Esophagus muscularis mucosa (tissue), 4 donors: Measurements from ENCODE around the gene MRPS23. TPM values are rescaled to one million over a fixed set of nuclear protein-coding genes. Genes with fewer than 3 reads are reported as not detected.
A peak's percentile ranks its signal among the peaks of the same experiment; 100 is the strongest.

Experiments
- DNase-seq: peaks from one replicate; pipeline ENCODE4 v3.0.0-alpha.2; 2017; ENCODE audit errors: extremely low spot score
- H3K27ac ChIP-seq, 4 donors: fragments of 200-600 bp; sonication (generic); replicated peaks in 1 of 4; 1 replicate in 3 of 4; 2 replicates in 1 of 4; pipeline ENCODE4 v1.5.1; 2016 to 2019; ENCODE audit warnings: mild to moderate bottlenecking in 1 of 4
- H3K27me3 ChIP-seq, 4 donors: fragments of 200-600 bp; sonication (generic); one replicate each; pipeline versions ENCODE4 v1.5.1 to v1.6.0; 2016 to 2019
- H3K36me3 ChIP-seq, 4 donors: fragments of 200-600 bp; sonication (generic); one replicate each; pipeline ENCODE4 v1.5.1; 2016 to 2019
- H3K4me1 ChIP-seq, 4 donors: fragments of 200-600 bp; sonication (generic); one replicate each; pipeline ENCODE4 v1.5.1; 2016 to 2019
- H3K4me3 ChIP-seq, 4 donors: fragments of 200-600 bp; sonication (generic); 1 replicate in 2 of 4; 2 replicates in 2 of 4; pipeline ENCODE4 v1.5.1; 2016 to 2019; ENCODE audit warnings: mild to moderate bottlenecking in 4 of 4, moderate library complexity in 1 of 4
- H3K9me3 ChIP-seq, 4 donors: fragments of 200-600 bp; sonication (generic); 1 replicate in 3 of 4; 2 replicates in 1 of 4; pipeline ENCODE4 v1.5.1; 2016 to 2019
- CTCF ChIP-seq, 3 experiments: fragments of 200-600 bp in 2 of 3; fragments of 450-650 bp in 1 of 3; sonication (generic) in 2 of 3; IDR thresholded peaks; one replicate each; pipeline ENCODE4 v1.5.1; 2017 to 2019; ENCODE audit warnings: antibody characterized with exemption in 3 of 3, mild to moderate bottlenecking in 2 of 3, moderate library complexity in 1 of 3
- EP300 ChIP-seq: sonication (generic); formaldehyde crosslinking; IDR thresholded peaks from one replicate; pipeline ENCODE4 v1.6.1; 2017; ENCODE audit warnings: antibody characterized with exemption
- POLR2A ChIP-seq: fragments of 450-650 bp; IDR thresholded peaks from one replicate; pipeline ENCODE4 v1.6.1; 2017; ENCODE audit warnings: antibody characterized with exemption, moderate library complexity, mild to moderate bottlenecking, low read depth
- POLR2AphosphoS5 ChIP-seq, 2 donors: sonication (generic); formaldehyde crosslinking; IDR thresholded peaks; one replicate each; pipeline ENCODE4 v1.6.1; 2017; ENCODE audit warnings: antibody characterized with exemption in 2 of 2
- WGBS: methylation state at CpG from one replicate; pipeline ENCODE4 v1.1.5; 2018; 5-methylcytosine and 5-hydroxymethylcytosine counted together
- intact Hi-C: fragments of 100-400 bp; cut with DNase I; formaldehyde crosslinking; loops from one replicate; pipeline ENCODE4 v1.15.1; 2023
- total RNA-seq, 4 donors: library from RNA; depleted of rRNA; stranded (reverse); fragments of >200 nt; gene quantifications; one replicate each; pipeline versions ENCODE4 v1.1.0 to v1.2.1, GENCODE V29; 2016

Gene MRPS23
- total RNA-seq, 4 donors from 2014 or later = 11.6 to 22.2 (median 16.9) TPM

- TF ChIP-seq POLR2AphosphoS5 (IDR thresholded peaks at IDR 0.05) (no peak), CTCF (IDR thresholded peaks at IDR 0.05) (no peak), EP300 (no peak)
- Histone ChIP-seq H3K4me3 (no peak overlapping the region), H3K27ac (peak overlapping the region; percentile 88 to 96 (median 94)), H3K4me1 (peaks cover 48 to 73% (median 70%) of the 10 kb centered on the region in 4 donors), H3K36me3 (peaks cover 0 to 39% (median 35%) of the 10 kb centered on the region in 4 donors), H3K9me3 (no peaks in the 10 kb centered on the region), H3K27me3 (no peaks in the 10 kb centered on the region)
- DNase-seq = no peak
- intact Hi-C loops = no loop called here
- WGBS = 83% methylated on average over 8 of the region's 8 CpGs
These were observed 14.4 kb upstream of the MRPS23 start for GRCh38 chr17:57864273-57864672.

GRCh38 chr17:57862694-57863667, 13.1 kb upstream of the MRPS23 start:
- intact Hi-C loops = no loop called here
- Histone ChIP-seq H3K9me3 (no peaks in the 10 kb centered on the region), H3K27ac (peak overlapping the region; percentile 88 to 96 (median 94)), H3K27me3 (no peaks in the 10 kb centered on the region), H3K36me3 (peaks cover 0 to 39% (median 30%) of the 10 kb centered on the region in 4 donors), H3K4me3 (peak overlapping the region in 2 of 4 donors; percentile 60 to 63), H3K4me1 (peaks cover 39 to 72% (median 68%) of the 10 kb centered on the region in 4 donors)
- 51% methylated on average over 16 of the region's 16 CpGs for WGBS
- no peak for TF ChIP-seq EP300
- TF ChIP-seq POLR2AphosphoS5 (IDR thresholded peaks at IDR 0.05) = no peak
- DNase-seq = no peak

GRCh38 chr17:57861790-57862693, 12.2 kb upstream of the MRPS23 start:
- peak; percentile 95 for DNase-seq
- peaks cover 39 to 72% (median 67%) of the 10 kb centered on the region in 4 donors for H3K4me1 ChIP-seq

GRCh38 chr17:57861000-57861789, 11.4 kb upstream of the MRPS23 start:
- Histone ChIP-seq H3K27me3 (no peaks in the 10 kb centered on the region), H3K27ac (peak overlapping the region; percentile 88 to 96 (median 94)), H3K9me3 (no peaks in the 10 kb centered on the region), H3K4me3 (peak overlapping the region; percentile 60 to 71 (median 64)), H3K4me1 (peaks cover 39 to 77% (median 68%) of the 10 kb centered on the region in 4 donors), H3K36me3 (peaks cover 0 to 26% (median 19%) of the 10 kb centered on the region in 4 donors)
- TF ChIP-seq POLR2AphosphoS5 (IDR thresholded peaks at IDR 0.05) (peak in 1 of 2 donors; percentile 23), POLR2A (no peak), CTCF (IDR thresholded peaks at IDR 0.05) (no peak), EP300 (no peak)
- DNase-seq = peak; percentile 94
- 13% methylated on average over 21 of the region's 34 CpGs for WGBS
- intact Hi-C loops = no loop called here

More at GRCh38 chr17:57861790-57862693, 12.2 kb upstream of the MRPS23 start:
- Histone ChIP-seq H3K4me3 (peak overlapping the region; percentile 60 to 71 (median 64)), H3K27me3 (no peaks in the 10 kb centered on the region), H3K27ac (peak overlapping the region; percentile 88 to 96 (median 94)), H3K36me3 (peaks cover 0 to 35% (median 25%) of the 10 kb centered on the region in 4 donors), H3K9me3 (no peaks in the 10 kb centered on the region)
- TF ChIP-seq POLR2AphosphoS5 (IDR thresholded peaks at IDR 0.05) (peak; percentile 87 to 91), CTCF (IDR thresholded peaks at IDR 0.05) (no peak)
- intact Hi-C loops = no loop called here
- 17% methylated on average over 1 of the region's 58 CpGs for WGBS
